HepG2 (cell line): ENCODE results near the gene PLLP. TPM values are rescaled to one million over a fixed set of nuclear protein-coding genes. Genes with fewer than 3 reads are reported as not detected.

ENCODE experiments used
- AGO2 ChIP-seq: fragments of 200-400 bp; formaldehyde crosslinking; optimal IDR thresholded peaks from 2 replicates; pipeline ENCODE3; 2017; ENCODE audit warnings: mild to moderate bottlenecking, low read depth, low read length, moderate library complexity
- CC2D1A ChIP-seq: sonication (generic); formaldehyde crosslinking; IDR thresholded peaks from 2 replicates; pipeline ENCODE4 v1.8.1; 2023; ENCODE audit warnings: mild to moderate bottlenecking, missing genetic modification reagents
- FOXK2 ChIP-seq: fragments of 450-650 bp; IDR thresholded peaks from 2 replicates; pipeline ENCODE4 v1.6.1; 2016
- MZF1 ChIP-seq: sonication (generic); formaldehyde crosslinking; IDR thresholded peaks from 2 replicates; pipeline ENCODE4 v1.8.1; 2023; ENCODE audit warnings: mild to moderate bottlenecking, missing genetic modification reagents, borderline replicate concordance
- NR3C1 ChIP-seq: sonication (generic); formaldehyde crosslinking; IDR thresholded peaks from 2 replicates; pipeline ENCODE4 v1.4.0; 2020; ENCODE audit warnings: missing genetic modification reagents
- REPIN1 ChIP-seq: sonication (generic); formaldehyde crosslinking; IDR thresholded peaks from 2 replicates; pipeline ENCODE4 v1.8.0; 2022; ENCODE audit warnings: missing genetic modification reagents, low read depth, mild to moderate bottlenecking, borderline replicate concordance
- SP1 ChIP-seq, 2 experiments: fragments of 450-650 bp in 1 of 2; sonication (generic) in 1 of 2; formaldehyde crosslinking in 1 of 2; IDR thresholded peaks; 2 replicates each; pipeline versions ENCODE4 v1.4.0 to v1.6.1; 2016 to 2020; ENCODE audit warnings: missing genetic modification reagents in 1 of 2
- SRF ChIP-seq: IDR thresholded peaks from 2 replicates; pipeline ENCODE4 v1.6.1; 2011; ENCODE audit warnings: mild to moderate bottlenecking, low read depth, low read length, moderate library complexity
- TOE1 ChIP-seq: sonication (generic); formaldehyde crosslinking; IDR thresholded peaks from 2 replicates; pipeline ENCODE4 v1.4.0; 2020; ENCODE audit warnings: mild to moderate bottlenecking, missing genetic modification reagents
- TSC22D2 ChIP-seq: sonication (generic); formaldehyde crosslinking; IDR thresholded peaks from 2 replicates; pipeline ENCODE4 v1.5.1; 2020; ENCODE audit warnings: missing genetic modification reagents, mild to moderate bottlenecking, borderline replicate concordance
- ZBTB1 ChIP-seq: sonication (generic); formaldehyde crosslinking; IDR thresholded peaks from 2 replicates; pipeline ENCODE4 v1.4.0; 2020; ENCODE audit warnings: missing genetic modification reagents, borderline replicate concordance
- ZFAT ChIP-seq: sonication (generic); formaldehyde crosslinking; conservative IDR thresholded peaks from 2 replicates; pipeline ENCODE4 v1.8.1; 2023; ENCODE audit warnings: missing genetic modification reagents, inconsistent platforms
- ZFP41 ChIP-seq: sonication (generic); formaldehyde crosslinking; IDR thresholded peaks from 2 replicates; pipeline ENCODE4 v1.4.0; 2020; ENCODE audit warnings: mild to moderate bottlenecking, missing genetic modification reagents, borderline replicate concordance
- ZNF282 ChIP-seq: fragments of 450-650 bp; IDR thresholded peaks from 2 replicates; pipeline ENCODE4 v1.6.1; 2018; ENCODE audit not compliant: partially characterized antibody
- ZNF33B ChIP-seq: sonication (generic); formaldehyde crosslinking; IDR thresholded peaks from 2 replicates; pipeline ENCODE4 v1.5.1; 2020; ENCODE audit warnings: mild to moderate bottlenecking, missing genetic modification reagents
- ZNF513 ChIP-seq: sonication (generic); formaldehyde crosslinking; conservative IDR thresholded peaks from 2 replicates; pipeline ENCODE4 v1.5.0; 2020; ENCODE audit warnings: missing genetic modification reagents
- ZNF672 ChIP-seq: sonication (generic); formaldehyde crosslinking; IDR thresholded peaks from 2 replicates; pipeline ENCODE4 v1.8.1; 2022; ENCODE audit warnings: missing genetic modification reagents
- ZNF7 ChIP-seq: IDR thresholded peaks from 2 replicates; pipeline ENCODE4 v1.6.1; 2016; ENCODE audit warnings: missing biosample characterization, missing genetic modification reagents
- ZNF816 ChIP-seq: sonication (generic); formaldehyde crosslinking; IDR thresholded peaks from 2 replicates; pipeline ENCODE4 v1.8.0; 2022; ENCODE audit warnings: missing genetic modification reagents, mild to moderate bottlenecking, borderline replicate concordance
- polyA plus RNA-seq, 8 experiments: library from polyadenylated mRNA; depleted of rRNA in 3 of 8; stranded (reverse) in 7 of 8; unstranded in 1 of 8; fragments of >200 nt; fragmentation: Illumina TruSeq in 4 of 8; extraction: Trizol in 4 of 8; gene quantifications; 2 replicates each; pipeline versions ENCODE4 v1.2.1 to v1.2.3, GENCODE V29; 2011 to 2016; ENCODE audit warnings: low read depth in 4 of 8, missing spikeins in 1 of 8, mixed read lengths in 1 of 8; ENCODE audit not compliant: insufficient read depth in 1 of 8
- total RNA-seq, 5 experiments: library from RNA; depleted of rRNA; stranded (reverse); fragments of >200 nt; fragmentation: Illumina TruSeq; extraction: Trizol; gene quantifications; 2 replicates each; pipeline ENCODE4 v1.2.3, GENCODE V29; 2016; ENCODE audit warnings: low read depth in 1 of 5
- TF ChIP-seq, protein P1 (sequence below): sonication (generic); formaldehyde crosslinking; IDR thresholded peaks from 2 replicates; pipeline ENCODE4 v1.4.0; 2020; ENCODE audit warnings: mild to moderate bottlenecking, missing genetic modification reagents, borderline replicate concordance
- TF ChIP-seq, protein P2 (sequence below), 2 experiments: sonication (generic) in 1 of 2; formaldehyde crosslinking in 1 of 2; IDR thresholded peaks; 2 replicates each; pipeline versions ENCODE4 v1.4.0 to v1.6.1; 2018 to 2020; ENCODE audit warnings: missing genetic modification reagents in 2 of 2, borderline replicate concordance in 1 of 2, low read depth in 1 of 2, mild to moderate bottlenecking in 1 of 2, missing biosample characterization in 1 of 2
- TF ChIP-seq, protein P3 (sequence below): sonication (generic); formaldehyde crosslinking; IDR thresholded peaks from 2 replicates; pipeline ENCODE4 v1.4.0; 2020; ENCODE audit warnings: missing genetic modification reagents
- TF ChIP-seq, protein P4 (sequence below): sonication (generic); formaldehyde crosslinking; IDR thresholded peaks from 2 replicates; pipeline ENCODE4 v1.5.0; 2020; ENCODE audit warnings: missing genetic modification reagents

PLLP gene
- total and polyA plus RNA-seq, 2 of the 13 experiments (the other 11 are each of a cell fraction or from before 2014, with no cell fraction given): 60.6 to 127 TPM

DNA sequence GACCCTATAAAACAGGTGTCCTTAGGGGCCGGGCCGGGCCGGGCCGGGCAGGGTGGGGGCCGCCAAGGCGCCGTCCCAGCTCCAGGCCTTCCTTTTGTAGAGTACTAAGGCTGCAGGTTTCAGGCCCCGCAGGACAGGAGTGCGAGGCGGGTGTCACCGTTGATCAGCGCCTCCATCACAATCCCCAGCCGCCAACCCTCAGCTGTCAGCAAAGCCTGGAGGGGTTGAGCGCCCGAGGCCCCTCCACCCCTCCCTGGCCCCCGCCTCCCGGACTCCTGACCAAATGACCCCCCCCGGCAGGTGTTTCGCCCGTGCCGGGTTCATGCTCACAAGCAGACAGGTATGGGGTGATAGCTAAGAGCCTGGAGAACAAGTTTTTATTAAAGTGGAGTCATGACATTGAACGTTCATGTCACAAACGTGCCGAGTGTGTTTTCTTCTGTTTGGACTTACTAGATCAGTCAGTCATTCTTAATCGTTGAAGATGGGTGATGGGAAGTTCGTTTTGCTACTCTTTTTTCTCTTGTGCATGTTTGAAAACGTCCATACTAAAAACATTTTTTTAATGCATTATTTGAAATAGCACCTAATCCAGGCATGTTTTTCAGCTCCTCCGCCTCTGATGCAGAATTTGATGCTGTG, 38.9 kb downstream of the PLLP start (continued):
- TF ChIP-seq ZNF7 (no peak), SRF (no peak), FOXK2 (no peak), ZNF513 (CRISPR knock-in tag) (no peak), TOE1 (CRISPR knock-in tag) (no peak), ZNF33B (CRISPR knock-in tag) (no peak), NR3C1 (no peak), ZFAT (no peak), CC2D1A (CRISPR knock-in tag) (no peak), AGO2 (no peak), ZNF672 (CRISPR knock-in tag) (no peak), ZBTB1 (CRISPR knock-in tag) (no peak), MZF1 (CRISPR knock-in tag) (no peak), ZFP41 (CRISPR knock-in tag) (peak; percentile 70; the same call in 1 of the 2 replicates), SP1 (IDR thresholded peaks at IDR 0.05) (no peak), SP1 (CRISPR knock-in tag; IDR thresholded peaks at IDR 0.05) (no peak), REPIN1 (no peak), ZNF282 (no peak), ZNF816 (no peak), TSC22D2 (CRISPR knock-in tag) (no peak)
- TF ChIP-seq, protein P1, sequence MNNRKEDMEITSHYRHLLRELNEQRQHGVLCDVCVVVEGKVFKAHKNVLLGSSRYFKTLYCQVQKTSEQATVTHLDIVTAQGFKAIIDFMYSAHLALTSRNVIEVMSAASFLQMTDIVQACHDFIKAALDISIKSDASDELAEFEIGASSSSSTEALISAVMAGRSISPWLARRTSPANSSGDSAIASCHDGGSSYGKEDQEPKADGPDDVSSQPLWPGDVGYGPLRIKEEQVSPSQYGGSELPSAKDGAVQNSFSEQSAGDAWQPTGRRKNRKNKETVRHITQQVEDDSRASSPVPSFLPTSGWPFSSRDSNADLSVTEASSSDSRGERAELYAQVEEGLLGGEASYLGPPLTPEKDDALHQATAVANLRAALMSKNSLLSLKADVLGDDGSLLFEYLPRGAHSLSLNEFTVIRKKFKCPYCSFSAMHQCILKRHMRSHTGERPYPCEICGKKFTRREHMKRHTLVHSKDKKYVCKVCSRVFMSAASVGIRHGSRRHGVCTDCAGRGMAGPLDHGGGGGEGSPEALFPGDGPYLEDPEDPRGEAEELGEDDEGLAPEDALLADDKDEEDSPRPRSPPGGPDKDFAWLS (CRISPR knock-in tag): no peak
- TF ChIP-seq, protein P2, sequence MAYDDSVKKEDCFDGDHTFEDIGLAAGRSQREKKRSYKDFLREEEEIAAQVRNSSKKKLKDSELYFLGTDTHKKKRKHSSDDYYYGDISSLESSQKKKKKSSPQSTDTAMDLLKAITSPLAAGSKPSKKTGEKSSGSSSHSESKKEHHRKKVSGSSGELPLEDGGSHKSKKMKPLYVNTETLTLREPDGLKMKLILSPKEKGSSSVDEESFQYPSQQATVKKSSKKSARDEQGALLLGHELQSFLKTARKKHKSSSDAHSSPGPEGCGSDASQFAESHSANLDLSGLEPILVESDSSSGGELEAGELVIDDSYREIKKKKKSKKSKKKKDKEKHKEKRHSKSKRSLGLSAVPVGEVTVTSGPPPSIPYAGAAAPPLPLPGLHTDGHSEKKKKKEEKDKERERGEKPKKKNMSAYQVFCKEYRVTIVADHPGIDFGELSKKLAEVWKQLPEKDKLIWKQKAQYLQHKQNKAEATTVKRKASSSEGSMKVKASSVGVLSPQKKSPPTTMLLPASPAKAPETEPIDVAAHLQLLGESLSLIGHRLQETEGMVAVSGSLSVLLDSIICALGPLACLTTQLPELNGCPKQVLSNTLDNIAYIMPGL (CRISPR knock-in tag; IDR thresholded peaks at IDR 0.05; ENCODE audit: borderline replicate concordance in 1 of 2, low read depth in 1 of 2): peak in 1 of 2 experiments; percentile 65; a peak in 2 of 4 replicates
- TF ChIP-seq, protein P3, sequence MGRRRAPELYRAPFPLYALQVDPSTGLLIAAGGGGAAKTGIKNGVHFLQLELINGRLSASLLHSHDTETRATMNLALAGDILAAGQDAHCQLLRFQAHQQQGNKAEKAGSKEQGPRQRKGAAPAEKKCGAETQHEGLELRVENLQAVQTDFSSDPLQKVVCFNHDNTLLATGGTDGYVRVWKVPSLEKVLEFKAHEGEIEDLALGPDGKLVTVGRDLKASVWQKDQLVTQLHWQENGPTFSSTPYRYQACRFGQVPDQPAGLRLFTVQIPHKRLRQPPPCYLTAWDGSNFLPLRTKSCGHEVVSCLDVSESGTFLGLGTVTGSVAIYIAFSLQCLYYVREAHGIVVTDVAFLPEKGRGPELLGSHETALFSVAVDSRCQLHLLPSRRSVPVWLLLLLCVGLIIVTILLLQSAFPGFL: no peak
- TF ChIP-seq, protein P4, sequence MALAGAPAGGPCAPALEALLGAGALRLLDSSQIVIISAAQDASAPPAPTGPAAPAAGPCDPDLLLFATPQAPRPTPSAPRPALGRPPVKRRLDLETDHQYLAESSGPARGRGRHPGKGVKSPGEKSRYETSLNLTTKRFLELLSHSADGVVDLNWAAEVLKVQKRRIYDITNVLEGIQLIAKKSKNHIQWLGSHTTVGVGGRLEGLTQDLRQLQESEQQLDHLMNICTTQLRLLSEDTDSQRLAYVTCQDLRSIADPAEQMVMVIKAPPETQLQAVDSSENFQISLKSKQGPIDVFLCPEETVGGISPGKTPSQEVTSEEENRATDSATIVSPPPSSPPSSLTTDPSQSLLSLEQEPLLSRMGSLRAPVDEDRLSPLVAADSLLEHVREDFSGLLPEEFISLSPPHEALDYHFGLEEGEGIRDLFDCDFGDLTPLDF (CRISPR knock-in tag): no peak
